Left ventricle myocardium inferior (tissue), 1 donor: ENCODE data around the gene DENND5A. TPM values are rescaled to one million over a fixed set of nuclear protein-coding genes. Genes with fewer than 3 reads are reported as not detected.
A peak's percentile ranks its signal among the peaks of the same experiment; 100 is the strongest.

Experiments used
- DNase-seq: peaks from one replicate; pipeline ENCODE4 v3.0.0-alpha.2; 2020
- H3K27ac ChIP-seq: fragments of 200-600 bp; replicated peaks from 2 replicates; pipeline ENCODE4 v1.8.0; 2021
- H3K27me3 ChIP-seq: fragments of 200-600 bp; 2 replicates; pipeline ENCODE4 v1.8.0; 2021; ENCODE audit warnings: low read depth
- H3K36me3 ChIP-seq: fragments of 200-600 bp; 2 replicates; pipeline ENCODE4 v1.8.0; 2021
- H3K4me1 ChIP-seq: fragments of 200-600 bp; 2 replicates; pipeline ENCODE4 v1.8.0; 2021
- H3K4me3 ChIP-seq: fragments of 200-600 bp; 2 replicates; pipeline ENCODE4 v1.8.0; 2021; ENCODE audit warnings: mild to moderate bottlenecking, moderate library complexity
- H3K9me3 ChIP-seq: fragments of 200-600 bp; replicated peaks from 2 replicates; pipeline ENCODE4 v1.8.0; 2021
- CTCF ChIP-seq: fragments of 200-600 bp; IDR thresholded peaks from 2 replicates; pipeline ENCODE4 v1.8.0; 2021; ENCODE audit warnings: antibody characterized with exemption, mild to moderate bottlenecking, borderline replicate concordance
- intact Hi-C: fragments of 100-400 bp; cut with micrococcal nuclease; formaldehyde crosslinking; loops from one replicate; pipeline ENCODE4 v1.11.0; 2022
- total RNA-seq: library from RNA; stranded (reverse); fragmentation: NEBNext Ultra II Directional; extraction: Animal tissue kit (Norgen Biotek cat#: 25700); gene quantifications from one replicate; pipeline ENCODE4 v1.2.1, GENCODE V29; 2021
- donor health status: DM: no; HTN: yes; CAD: no; lungs with severe emphysema.

Gene DENND5A
- total RNA-seq, 1 donor from 2014 or later: 117 TPM

GRCh38 chr11:9280655-9281301, 15.6 kb upstream of the DENND5A start:
- H3K4me1 ChIP-seq: peaks cover 14% of the 10 kb centered on the region
- H3K27me3 ChIP-seq: no peaks in the 10 kb centered on the region
- H3K36me3 ChIP-seq: peaks cover 12% of the 10 kb centered on the region
- H3K9me3 ChIP-seq: no peaks in the 10 kb centered on the region
- no peak overlapping the region for H3K4me3 ChIP-seq
- no peak for TF ChIP-seq CTCF
- intact Hi-C loops: no loop called here
- peak overlapping the region; percentile 56 for H3K27ac ChIP-seq
- DNase-seq: no peak

- intact Hi-C loops: no loop called here
- no peak for TF ChIP-seq CTCF
- Histone ChIP-seq H3K9me3 (no peaks in the 10 kb centered on the region), H3K27ac (no peak overlapping the region), H3K36me3 (peaks cover 8% of the 10 kb centered on the region), H3K27me3 (no peaks in the 10 kb centered on the region), H3K4me3 (no peak overlapping the region), H3K4me1 (peaks cover 31% of the 10 kb centered on the region)
- DNase-seq: no peak
These were observed 12.0 kb upstream of the DENND5A start for GRCh38 chr11:9277176-9277575.

GRCh38 chr11:9276571-9276970, 11.4 kb upstream of the DENND5A start:
- DNase-seq: no peak
- Histone ChIP-seq H3K4me1 (peaks cover 30% of the 10 kb centered on the region), H3K36me3 (peaks cover 8% of the 10 kb centered on the region), H3K27me3 (no peaks in the 10 kb centered on the region), H3K9me3 (no peaks in the 10 kb centered on the region), H3K27ac (no peak overlapping the region), H3K4me3 (no peak overlapping the region)
- no peak for TF ChIP-seq CTCF
- intact Hi-C loops: no loop called here

GRCh38 chr11:9274499-9275258, 9.5 kb upstream of the DENND5A start:
- intact Hi-C loops: no loop called here
- Histone ChIP-seq H3K36me3 (peaks cover under 1% of the 10 kb centered on the region), H3K4me1 (peaks cover 20% of the 10 kb centered on the region), H3K27me3 (no peaks in the 10 kb centered on the region), H3K27ac (peak overlapping the region; percentile 74), H3K9me3 (no peaks in the 10 kb centered on the region), H3K4me3 (no peak overlapping the region)
- no peak for DNase-seq
- TF ChIP-seq CTCF: no peak

- no peak for DNase-seq
- H3K36me3 ChIP-seq: no peaks in the 10 kb centered on the region
- no peaks in the 10 kb centered on the region for H3K27me3 ChIP-seq
- H3K4me1 ChIP-seq: peaks cover 23% of the 10 kb centered on the region
- no peak for TF ChIP-seq CTCF
- H3K4me3 ChIP-seq: no peak overlapping the region
- peak overlapping the region; percentile 74 for H3K27ac ChIP-seq
- intact Hi-C loops: no loop called here
- no peaks in the 10 kb centered on the region for H3K9me3 ChIP-seq
These were observed 8.5 kb upstream of the DENND5A start for GRCh38 chr11:9273376-9274336.
